ENCODE data around the gene CAPN2.

Gene CAPN2

GRCh38 chr1:223820971-223821370 is 108.6 kb downstream of the CAPN2 start:
- H3K36me3 ChIP-seq, result peaks cover 51% of the 10 kb centered on the region
- H3K27me3 ChIP-seq, result no peaks in the 10 kb centered on the region
- no peak for TF ChIP-seq Cebpa-rat (IDR thresholded peaks at IDR 0.05)
- no peak overlapping the region for H3K9ac ChIP-seq
- no peak overlapping the region for H3K4me3 ChIP-seq
- peaks cover 75% of the 10 kb centered on the region for H4K20me1 ChIP-seq
- no peak overlapping the region for H3K27ac ChIP-seq
- peaks cover 19% of the 10 kb centered on the region for H3K4me1 ChIP-seq
- no peak overlapping the region for H3K4me2 ChIP-seq
- no peaks in the 10 kb centered on the region for H3K9me3 ChIP-seq

DNA sequence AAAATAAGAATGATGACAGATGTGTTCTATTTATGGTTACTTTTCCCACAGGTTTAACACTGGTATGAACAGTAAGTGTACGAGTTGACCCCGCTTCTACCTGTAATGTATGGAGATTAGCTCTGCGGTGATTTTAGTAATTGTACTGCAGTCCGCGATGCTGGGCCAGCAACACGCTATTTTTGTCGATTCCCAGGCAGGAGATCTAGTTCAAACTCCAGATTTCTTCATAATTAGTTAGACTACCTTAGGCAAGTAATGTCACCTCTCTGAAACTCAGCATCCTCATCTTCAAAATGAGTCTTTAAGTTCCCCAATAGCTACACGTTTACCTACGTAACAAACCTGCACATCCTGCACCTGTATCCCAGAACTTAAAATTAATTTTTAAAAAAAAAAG is 111.9 kb downstream of the CAPN2 start:
- H3K9ac ChIP-seq, result no peak overlapping the region
- peaks cover 37% of the 10 kb centered on the region for H3K36me3 ChIP-seq
- no peaks in the 10 kb centered on the region for H3K9me3 ChIP-seq
- H3K27me3 ChIP-seq, result no peaks in the 10 kb centered on the region
- H3K4me2 ChIP-seq, result no peak overlapping the region
- H3K4me3 ChIP-seq, result no peak overlapping the region
- no peak overlapping the region for H3K27ac ChIP-seq
- TF ChIP-seq Cebpa-rat (IDR thresholded peaks at IDR 0.05), result no peak
- peaks cover 97% of the 10 kb centered on the region for H4K20me1 ChIP-seq
- H3K4me1 ChIP-seq, result peaks cover 34% of the 10 kb centered on the region

GRCh38 chr1:223824712-223825111 is 112.4 kb downstream of the CAPN2 start:
- no peak overlapping the region for H3K27ac ChIP-seq
- no peak for TF ChIP-seq Cebpa-rat (IDR thresholded peaks at IDR 0.05)
- H4K20me1 ChIP-seq, result peaks cover 99% of the 10 kb centered on the region
- H3K4me3 ChIP-seq, result no peak overlapping the region
- no peaks in the 10 kb centered on the region for H3K9me3 ChIP-seq
- no peaks in the 10 kb centered on the region for H3K27me3 ChIP-seq
- H3K4me1 ChIP-seq, result peaks cover 34% of the 10 kb centered on the region
- H3K36me3 ChIP-seq, result peaks cover 32% of the 10 kb centered on the region
- no peak overlapping the region for H3K9ac ChIP-seq
- H3K4me2 ChIP-seq, result no peak overlapping the region

All from BLaER1 (cell line).